GM13976 (cell line): ENCODE results near the gene LMO3.

Experiments used
- DNase-seq: peaks from one replicate; pipeline ENCODE4 v3.0.0; 2012; ENCODE audit warnings: low spot score
- CTCF ChIP-seq: IDR thresholded peaks from 2 replicates; pipeline ENCODE4 v1.5.1; 2012; ENCODE audit warnings: borderline replicate concordance, mild to moderate bottlenecking; ENCODE audit not compliant: insufficient read depth; ENCODE audit errors: extremely low read depth, missing control alignments, control extremely low read depth
- in situ Hi-C: fragments of 300-500 bp; cut with MboI; formaldehyde crosslinking; loops from one replicate; pipeline ENCODE4 v1.12.0; 2022; ENCODE audit warnings: low sequenced_read_pairs, mixed read lengths, inconsistent platforms; ENCODE audit not compliant: unreplicated experiment

LMO3 gene

GRCh38 chr12:16613199-16613598 is 7.2 kb upstream of the LMO3 start:
- no peak for TF ChIP-seq CTCF
- in situ Hi-C loops: no loop called here
- no peak for DNase-seq

- DNase-seq: no peak
- TF ChIP-seq CTCF: no peak
- in situ Hi-C loops: no loop called here
Observed at GRCh38 chr12:16612647-16613046, 6.7 kb upstream of the LMO3 start.

GRCh38 chr12:16611146-16611545 is 5.2 kb upstream of the LMO3 start:
- in situ Hi-C loops: no loop called here
- no peak for TF ChIP-seq CTCF
- no peak for DNase-seq

GRCh38 chr12:16610743-16611142 is 4.8 kb upstream of the LMO3 start:
- TF ChIP-seq CTCF: no peak
- DNase-seq: no peak
- in situ Hi-C loops: no loop called here

- in situ Hi-C loops: no loop called here
- no peak for TF ChIP-seq CTCF
- DNase-seq: no peak
Observed at GRCh38 chr12:16610001-16610585, 4.1 kb upstream of the LMO3 start.

GRCh38 chr12:16608946-16609539 is 3.1 kb upstream of the LMO3 start:
- in situ Hi-C loops: no loop called here
- no peak for DNase-seq
- no peak for TF ChIP-seq CTCF
